Erythroblast (primary cell): ENCODE results near the gene TSN.

Experiments
- GATA1 ChIP-seq: IDR thresholded peaks from 2 replicates; pipeline ENCODE4 v1.6.1; 2011; ENCODE audit warnings: low read depth, mild to moderate bottlenecking, control low read depth, low read length, moderate library complexity
- POLR2A ChIP-seq: IDR thresholded peaks from 2 replicates; pipeline ENCODE4 v1.6.1; 2011; ENCODE audit warnings: mild to moderate bottlenecking, low read length

DNA sequence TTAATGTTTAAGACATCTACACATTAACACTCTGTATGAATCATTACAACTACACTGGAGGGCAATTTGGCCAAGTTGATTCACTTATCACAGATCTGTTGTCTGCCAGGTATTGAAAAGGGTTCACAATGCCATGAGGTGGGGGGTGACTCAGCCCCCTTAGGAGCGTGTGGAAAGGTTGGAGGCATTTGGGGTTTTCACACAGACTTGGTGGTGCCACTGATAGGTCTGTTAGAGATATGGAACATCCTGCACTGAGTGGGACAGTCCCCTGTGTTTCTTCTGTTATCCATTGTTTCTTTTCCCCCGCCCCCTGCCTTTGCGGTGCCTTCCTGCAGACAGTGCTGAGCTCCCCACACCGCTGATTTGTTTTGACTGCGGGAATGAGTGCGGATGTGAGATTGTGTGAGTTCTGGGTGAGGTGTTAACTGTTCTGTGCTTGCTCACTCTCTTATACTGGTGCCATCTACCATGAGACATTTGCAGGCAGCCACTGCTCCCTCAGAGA, 9.3 kb upstream of the TSN start:
- TF ChIP-seq POLR2A (no peak), GATA1 (no peak)
